Fibroblast of upper back skin (primary cell): ENCODE measurements around the gene ATG7.
A peak's percentile ranks its signal among the peaks of the same experiment; 100 is the strongest.
"Not testable (repeated sequence)": the region's sequence is repeated elsewhere in the genome, so short reads cannot be mapped to it uniquely, and the experiment has no call there.

Experiments
- DNase-seq: peaks from one replicate; pipeline ENCODE4 v3.0.0-alpha.2; 2013

Gene ATG7

GRCh38 chr3:11575677-11576076 lies 303.5 kb downstream of the ATG7 start:
- DNase-seq = no peak

GRCh38 chr3:11576453-11576852 lies 304.3 kb downstream of the ATG7 start:
- DNase-seq = peak; percentile 45

- DNase-seq = no peak
Measured at GRCh38 chr3:11578169-11578568, 306.0 kb downstream of the ATG7 start.

- no peak for DNase-seq
Measured at GRCh38 chr3:11580645-11581044, 308.4 kb downstream of the ATG7 start.

- no peak for DNase-seq
Measured at GRCh38 chr3:11581237-11582190, 309.3 kb downstream of the ATG7 start.

- DNase-seq = peak; percentile 95
Measured at GRCh38 chr3:11582191-11582968, 310.2 kb downstream of the ATG7 start.

- no peak for DNase-seq
Measured at GRCh38 chr3:11583235-11583634, 311.0 kb downstream of the ATG7 start.

- DNase-seq = peak; percentile 34
Measured at GRCh38 chr3:11583638-11584046, 311.4 kb downstream of the ATG7 start.

- DNase-seq = no peak
Measured at GRCh38 chr3:11584570-11584969, 312.4 kb downstream of the ATG7 start.

GRCh38 chr3:11587766-11588165 lies 315.6 kb downstream of the ATG7 start:
- DNase-seq = peak; percentile 28

GRCh38 chr3:11588338-11588737 lies 316.1 kb downstream of the ATG7 start:
- DNase-seq = no peak

- no peak for DNase-seq
Measured at GRCh38 chr3:11588755-11589154, 316.6 kb downstream of the ATG7 start.

- no peak for DNase-seq
Measured at GRCh38 chr3:11589706-11590105, 317.5 kb downstream of the ATG7 start.

- peak; percentile 57 for DNase-seq
Measured at GRCh38 chr3:11591002-11591355, 318.8 kb downstream of the ATG7 start.

- peak; percentile 50 for DNase-seq
Measured at GRCh38 chr3:11591391-11592282, 319.4 kb downstream of the ATG7 start.

GRCh38 chr3:11592445-11593298 lies 320.5 kb downstream of the ATG7 start:
- peak; percentile 72 for DNase-seq

GRCh38 chr3:11593318-11594034 lies 321.3 kb downstream of the ATG7 start:
- DNase-seq = no peak

- DNase-seq = not testable (repeated sequence)
Measured at GRCh38 chr3:11595024-11595423, 322.8 kb downstream of the ATG7 start.

GRCh38 chr3:11596387-11596786 lies 324.2 kb downstream of the ATG7 start:
- no peak for DNase-seq

- peak; percentile 100 for DNase-seq
Measured at GRCh38 chr3:11600501-11601282, 328.5 kb downstream of the ATG7 start.
